Ovary (tissue), 9 donors: ENCODE results near the gene AADACL3. TPM values are rescaled to one million over a fixed set of nuclear protein-coding genes. Genes with fewer than 3 reads are reported as not detected.

Experiments used
- DNase-seq, 5 donors: peaks; one replicate each; pipeline ENCODE4 v3.0.0-alpha.2; 2019 to 2020
- H3K27ac ChIP-seq, 2 donors: fragments of 200-600 bp; one replicate each; pipeline versions ENCODE4 v1.5.1 to v1.8.0; 2019 to 2022
- H3K27me3 ChIP-seq: fragments of 200-600 bp; one replicate; pipeline ENCODE4 v1.8.0; 2022
- H3K36me3 ChIP-seq: fragments of 200-600 bp; sonication (generic); one replicate; pipeline ENCODE4 v1.5.1; 2019
- H3K4me1 ChIP-seq: one replicate; pipeline ENCODE4 v1.8.1; 2013; ENCODE audit warnings: mild to moderate bottlenecking, moderate library complexity; ENCODE audit not compliant: insufficient read depth
- H3K4me3 ChIP-seq: fragments of 200-600 bp; sonication (generic); one replicate; pipeline ENCODE4 v1.5.1; 2017
- H3K9me3 ChIP-seq, 2 donors: fragments of 200-600 bp in 1 of 2; sonication (generic) in 1 of 2; one replicate each; pipeline versions ENCODE4 v1.5.1 to v1.8.1; 2013 to 2019; ENCODE audit warnings: mild to moderate bottlenecking in 1 of 2, moderate library complexity in 1 of 2
- CTCF ChIP-seq, 3 donors: fragments of 450-650 bp in 2 of 3; fragments of 200-600 bp in 1 of 3; IDR thresholded peaks; one replicate each; pipeline versions ENCODE4 v1.5.1 to v1.8.0; 2016 to 2022; ENCODE audit warnings: antibody characterized with exemption in 3 of 3, mild to moderate bottlenecking in 1 of 3
- EP300 ChIP-seq: sonication (generic); formaldehyde crosslinking; IDR thresholded peaks from one replicate; pipeline ENCODE4 v1.6.1; 2017; ENCODE audit warnings: antibody characterized with exemption
- POLR2A ChIP-seq: fragments of 450-650 bp; IDR thresholded peaks from one replicate; pipeline ENCODE4 v1.6.1; 2017; ENCODE audit warnings: antibody characterized with exemption, mild to moderate bottlenecking, moderate library complexity
- WGBS, 3 donors: extraction: QIAGEN DNeasy Blood & Tissue Kit in 1 of 3; methylation state at CpG; one replicate each; pipeline versions ENCODE4 v1.1.5 to v1.1.7; 2013 to 2017; 5-methylcytosine and 5-hydroxymethylcytosine counted together
- intact Hi-C, 4 donors: fragments of 100-400 bp; cut with DNase I; formaldehyde crosslinking; loops; one replicate each; pipeline versions ENCODE4 v1.11.0 to v1.15.1; 2022 to 2023
- polyA plus RNA-seq, 2 donors: library from polyadenylated mRNA; stranded (reverse); fragments of 200-250 nt in 1 of 2; fragments of 350-450 nt in 1 of 2; fragmentation: Illumina TruSeq in 1 of 2; extraction: RNeasy Lipid Tissue Mini Kit (QIAGEN cat#74804) in 1 of 2; gene quantifications; one replicate each; pipeline ENCODE4 v1.2.3, GENCODE V29; 2013 to 2014
- total RNA-seq, 7 donors: library from RNA; depleted of rRNA in 2 of 7; stranded (reverse); fragments of >200 nt in 2 of 7; fragmentation: NEBNext Ultra II Directional in 3 of 7; extraction: Animal tissue kit (Norgen Biotek cat#: 25700) in 3 of 7; gene quantifications; one replicate each; pipeline versions ENCODE4 v1.1.0 to v1.2.4, GENCODE V29; 2016 to 2023
- donor health status: DM: no; HTN: no; CAD: no; lungs with moderate emphysema.
- donor health status: DM: no; HTN: no; CAD: no.
- donor health status: Bipolar disorder and iron deficiency.
- donor health status: DM: yes; HTN: yes; CAD: no.
- donor health status: DM: no; HTN: no; CAD: no.
- donor health status: DM: yes; HTN: yes; CAD: no.

The AADACL3 gene
- total and polyA plus RNA-seq, 9 donors, result not detected

DNA sequence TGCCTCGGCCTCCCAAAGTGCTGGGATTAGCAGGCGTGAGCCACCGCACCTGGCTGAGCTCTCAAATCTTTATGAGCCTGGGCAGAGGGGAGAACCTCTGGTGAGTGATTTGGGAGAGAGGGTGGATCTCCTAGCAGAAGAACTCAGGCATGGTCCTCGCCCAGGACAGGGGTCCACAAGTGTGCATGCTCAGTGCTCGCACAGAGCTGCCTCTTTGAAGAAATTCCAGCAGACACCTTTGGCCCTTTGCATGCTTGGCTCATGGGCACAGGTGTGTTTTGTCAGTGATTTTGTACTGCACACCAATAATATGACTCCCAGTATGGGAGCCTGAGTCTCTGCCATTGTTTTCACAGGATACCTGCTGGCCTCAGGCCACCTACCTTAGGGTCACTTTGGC, 45.9 kb downstream of the AADACL3 start:
- H3K4me3 ChIP-seq, result no peak overlapping the region
- H3K27ac ChIP-seq, result no peak overlapping the region
- no peaks in the 10 kb centered on the region for H3K27me3 ChIP-seq
- no peaks in the 10 kb centered on the region for H3K9me3 ChIP-seq
- TF ChIP-seq EP300, result no peak
- TF ChIP-seq CTCF (IDR thresholded peaks at IDR 0.05), result no peak
- no peak for TF ChIP-seq POLR2A
- no peak for DNase-seq
- WGBS, 3 donors, result 73 to 76% (median 76%) methylated on average over 5 of the region's 5 CpGs
- H3K36me3 ChIP-seq, result no peaks in the 10 kb centered on the region
- H3K4me1 ChIP-seq, result no peaks in the 10 kb centered on the region
- intact Hi-C loops, result no loop called here

DNA sequence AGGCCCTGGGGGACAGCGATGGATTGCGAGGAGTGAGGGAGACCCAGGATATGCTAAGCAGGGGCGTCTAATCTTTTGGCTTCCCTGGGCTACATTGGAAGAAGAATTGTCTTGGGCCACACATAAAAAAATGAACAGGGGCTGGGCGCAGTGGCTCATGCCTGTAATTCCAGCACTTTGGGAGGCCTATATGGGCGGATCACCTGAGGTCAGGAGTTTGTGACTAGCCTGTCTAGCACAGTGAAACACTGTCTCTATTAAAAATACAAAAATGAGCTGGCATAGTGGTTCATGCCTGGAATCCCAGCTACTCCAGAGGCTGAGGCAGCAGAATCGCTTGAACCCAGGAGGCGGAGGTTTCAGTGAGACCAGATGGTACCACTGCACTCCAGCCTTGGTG, 46.9 kb downstream of the AADACL3 start:
- no peaks in the 10 kb centered on the region for H3K9me3 ChIP-seq
- H3K4me3 ChIP-seq, result no peak overlapping the region
- intact Hi-C loops, result no loop called here
- 73 to 77% (median 76%) methylated on average over 7 of the region's 7 CpGs for WGBS, 3 donors
- H3K27me3 ChIP-seq, result no peaks in the 10 kb centered on the region
- no peaks in the 10 kb centered on the region for H3K36me3 ChIP-seq
- no peaks in the 10 kb centered on the region for H3K4me1 ChIP-seq
- no peak overlapping the region for H3K27ac ChIP-seq
- TF ChIP-seq EP300 (no peak), CTCF (IDR thresholded peaks at IDR 0.05) (no peak), POLR2A (no peak)
- no peak for DNase-seq

GRCh38 chr1:12763479-12763878, 47.6 kb downstream of the AADACL3 start:
- no peak overlapping the region for H3K4me3 ChIP-seq
- H3K36me3 ChIP-seq, result no peaks in the 10 kb centered on the region
- no peaks in the 10 kb centered on the region for H3K4me1 ChIP-seq
- 68 to 76% (median 71%) methylated on average over 4 of the region's 4 CpGs for WGBS, 3 donors
- H3K27ac ChIP-seq, result no peak overlapping the region
- TF ChIP-seq CTCF (IDR thresholded peaks at IDR 0.05) (no peak), EP300 (no peak), POLR2A (no peak)
- DNase-seq, result no peak
- intact Hi-C loops, result no loop called here
- H3K9me3 ChIP-seq, result no peaks in the 10 kb centered on the region
- H3K27me3 ChIP-seq, result no peaks in the 10 kb centered on the region

- H3K27me3 ChIP-seq, result no peaks in the 10 kb centered on the region
- H3K27ac ChIP-seq, result no peak overlapping the region
- no peak overlapping the region for H3K4me3 ChIP-seq
- H3K4me1 ChIP-seq, result no peaks in the 10 kb centered on the region
- H3K36me3 ChIP-seq, result no peaks in the 10 kb centered on the region
- TF ChIP-seq CTCF (IDR thresholded peaks at IDR 0.05) (no peak), POLR2A (no peak), EP300 (no peak)
- intact Hi-C loops, result no loop called here
- 49 to 59% (median 50%) methylated on average over 5 of the region's 5 CpGs for WGBS, 3 donors
- DNase-seq, result no peak
- no peaks in the 10 kb centered on the region for H3K9me3 ChIP-seq
Observed at GRCh38 chr1:12764016-12764415, 48.1 kb downstream of the AADACL3 start.

DNA sequence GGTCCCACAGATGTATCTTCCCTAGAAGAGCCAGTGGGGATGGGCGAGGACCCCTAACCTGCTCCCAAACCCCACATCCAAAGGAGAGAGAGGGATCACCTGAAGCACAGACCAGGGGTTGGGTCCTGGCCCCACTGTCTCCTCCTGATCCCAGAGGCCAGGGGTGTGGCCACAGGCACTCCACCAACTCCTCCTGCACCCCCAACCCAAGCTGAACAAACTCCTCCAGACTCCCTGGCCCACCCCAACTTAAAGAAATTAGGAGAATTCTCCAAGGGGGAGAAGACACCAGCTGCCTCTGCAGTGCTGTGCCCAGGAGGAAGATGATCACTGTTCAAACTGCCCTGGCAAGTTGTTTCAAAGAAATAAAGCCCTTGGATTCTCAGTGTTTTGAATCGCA, 53.1 kb downstream of the AADACL3 start:
- intact Hi-C loops, result no loop called here
- WGBS, 3 donors, result 33 to 81% (median 60%) methylated on average over 2 of the region's 2 CpGs
- H3K4me3 ChIP-seq, result no peak overlapping the region
- H3K27ac ChIP-seq, result no peak overlapping the region
- no peaks in the 10 kb centered on the region for H3K27me3 ChIP-seq
- H3K9me3 ChIP-seq, result no peaks in the 10 kb centered on the region
- no peaks in the 10 kb centered on the region for H3K36me3 ChIP-seq
- TF ChIP-seq CTCF (IDR thresholded peaks at IDR 0.05), result no peak
- TF ChIP-seq POLR2A, result no peak
- DNase-seq, result no peak
- H3K4me1 ChIP-seq, result no peaks in the 10 kb centered on the region
